Body of pancreas (tissue), 4 donors: ENCODE results near the gene CYB561.
A peak's percentile ranks its signal among the peaks of the same experiment; 100 is the strongest.

ENCODE experiments used
- POLR2A ChIP-seq, 3 donors: fragments of 450-650 bp; IDR thresholded peaks; one replicate each; pipeline ENCODE4 v1.6.1; 2016; ENCODE audit warnings: antibody characterized with exemption in 3 of 3, mild to moderate bottlenecking in 2 of 3
- TF ChIP-seq, protein P1 (sequence below), 7 experiments: fragments of 450-650 bp in 4 of 7; fragments of 200-600 bp in 3 of 7; sonication (generic) in 3 of 7; IDR thresholded peaks; one replicate each; pipeline ENCODE4 v1.5.1; 2016 to 2019; ENCODE audit warnings: antibody characterized with exemption in 7 of 7

DNA sequence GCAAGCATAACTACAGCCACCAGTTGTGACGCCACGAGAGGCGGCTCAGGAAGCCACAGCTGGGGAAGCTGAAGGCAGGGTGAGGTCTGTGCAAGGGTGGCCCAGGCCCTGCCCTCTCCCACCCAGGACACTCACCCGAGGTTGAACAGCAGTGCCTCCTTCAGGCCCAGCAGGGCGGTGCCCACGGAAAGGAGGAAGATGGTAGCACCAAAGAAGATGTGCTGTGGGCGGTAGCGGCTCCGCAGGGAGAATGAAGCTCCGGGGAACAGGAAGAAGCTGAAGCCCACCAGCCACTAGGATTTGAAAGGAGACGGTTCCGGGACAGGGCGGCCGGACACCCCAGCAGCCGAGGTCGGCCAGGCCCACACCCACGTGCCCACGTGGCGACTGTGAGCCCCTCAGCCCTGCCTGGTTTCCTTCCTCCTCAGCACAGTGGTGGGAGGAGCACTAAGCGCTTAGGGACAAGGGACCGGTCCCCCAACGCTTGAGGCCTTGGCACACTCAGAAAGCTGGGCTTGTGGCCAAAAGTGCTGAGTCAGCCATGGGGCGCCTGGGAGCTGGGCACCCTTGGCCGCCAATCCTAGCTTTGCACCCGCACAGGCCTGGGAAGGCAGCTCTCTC lies 11.0 kb downstream of the CYB561 start:
- TF ChIP-seq POLR2A (IDR thresholded peaks at IDR 0.05): no peak
- TF ChIP-seq, protein P1, sequence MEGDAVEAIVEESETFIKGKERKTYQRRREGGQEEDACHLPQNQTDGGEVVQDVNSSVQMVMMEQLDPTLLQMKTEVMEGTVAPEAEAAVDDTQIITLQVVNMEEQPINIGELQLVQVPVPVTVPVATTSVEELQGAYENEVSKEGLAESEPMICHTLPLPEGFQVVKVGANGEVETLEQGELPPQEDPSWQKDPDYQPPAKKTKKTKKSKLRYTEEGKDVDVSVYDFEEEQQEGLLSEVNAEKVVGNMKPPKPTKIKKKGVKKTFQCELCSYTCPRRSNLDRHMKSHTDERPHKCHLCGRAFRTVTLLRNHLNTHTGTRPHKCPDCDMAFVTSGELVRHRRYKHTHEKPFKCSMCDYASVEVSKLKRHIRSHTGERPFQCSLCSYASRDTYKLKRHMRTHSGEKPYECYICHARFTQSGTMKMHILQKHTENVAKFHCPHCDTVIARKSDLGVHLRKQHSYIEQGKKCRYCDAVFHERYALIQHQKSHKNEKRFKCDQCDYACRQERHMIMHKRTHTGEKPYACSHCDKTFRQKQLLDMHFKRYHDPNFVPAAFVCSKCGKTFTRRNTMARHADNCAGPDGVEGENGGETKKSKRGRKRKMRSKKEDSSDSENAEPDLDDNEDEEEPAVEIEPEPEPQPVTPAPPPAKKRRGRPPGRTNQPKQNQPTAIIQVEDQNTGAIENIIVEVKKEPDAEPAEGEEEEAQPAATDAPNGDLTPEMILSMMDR (IDR thresholded peaks at IDR 0.05): peak in 1 of 7 experiments; percentile 10
